ENCODE data around the gene PON2.

Gene PON2

GRCh38 chr7:95441042-95441823 lies 6.4 kb upstream of the PON2 start:
- no peak for DNase-seq

- no peak for DNase-seq
Measured at GRCh38 chr7:95440394-95441038, 5.7 kb upstream of the PON2 start.

DNA sequence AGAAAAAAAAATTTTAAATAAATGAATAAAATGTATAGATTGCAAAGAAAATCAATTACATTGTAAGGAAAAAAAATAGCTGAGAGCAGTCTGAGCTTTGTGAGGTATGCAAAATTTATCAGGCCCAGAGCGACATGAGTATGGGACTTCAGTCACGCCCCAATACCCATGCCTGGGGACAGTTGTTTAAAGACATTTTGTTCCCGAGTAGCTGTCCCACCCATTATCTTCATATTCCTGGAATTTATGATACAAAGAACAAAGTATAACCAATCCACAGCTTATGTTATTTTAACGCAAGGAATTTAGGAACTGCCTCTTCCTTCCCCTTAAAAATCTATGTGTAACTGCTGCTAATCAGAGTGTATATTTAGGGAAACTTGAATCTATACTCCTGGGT lies 1.6 kb upstream of the PON2 start:
- no peak for DNase-seq

GRCh38 chr7:95435422-95435780 lies 573 bp upstream of the PON2 start:
- no peak for DNase-seq

DNA sequence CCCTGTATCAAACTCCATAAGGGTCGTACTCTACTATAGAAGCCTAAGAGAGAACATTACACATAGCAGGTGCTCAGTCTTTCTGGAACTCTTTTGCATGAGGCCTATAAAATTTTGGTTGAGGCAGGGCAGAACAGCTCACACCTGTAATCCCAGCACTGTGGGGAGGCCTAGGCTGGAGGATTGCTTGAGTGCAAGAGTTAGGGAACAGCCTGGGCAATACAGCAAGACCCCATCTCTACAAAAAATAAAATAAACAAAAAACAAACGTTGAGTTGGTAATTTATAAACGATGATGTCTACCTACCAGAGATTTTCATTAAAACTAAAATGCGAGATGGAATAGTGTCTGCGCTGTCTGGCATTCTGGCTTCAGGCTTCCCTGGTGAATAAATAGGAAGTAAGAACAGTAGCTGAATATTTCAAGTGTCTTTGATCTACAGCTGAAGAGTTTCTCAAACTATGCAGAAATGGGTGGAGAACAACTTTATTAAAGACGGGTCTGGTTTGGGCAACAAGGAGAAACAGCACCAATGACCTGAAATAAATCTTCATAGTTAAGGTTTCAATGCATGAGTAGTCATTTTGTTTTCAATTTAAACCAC lies 774 bp downstream of the PON2 start:
- no peak for DNase-seq

- no peak for DNase-seq
Measured at GRCh38 chr7:95433129-95433528, 1.7 kb downstream of the PON2 start.

- DNase-seq: no peak
Measured at GRCh38 chr7:95432606-95433005, 2.2 kb downstream of the PON2 start.

GRCh38 chr7:95430864-95431263 lies 4.0 kb downstream of the PON2 start:
- no peak for DNase-seq

DNA sequence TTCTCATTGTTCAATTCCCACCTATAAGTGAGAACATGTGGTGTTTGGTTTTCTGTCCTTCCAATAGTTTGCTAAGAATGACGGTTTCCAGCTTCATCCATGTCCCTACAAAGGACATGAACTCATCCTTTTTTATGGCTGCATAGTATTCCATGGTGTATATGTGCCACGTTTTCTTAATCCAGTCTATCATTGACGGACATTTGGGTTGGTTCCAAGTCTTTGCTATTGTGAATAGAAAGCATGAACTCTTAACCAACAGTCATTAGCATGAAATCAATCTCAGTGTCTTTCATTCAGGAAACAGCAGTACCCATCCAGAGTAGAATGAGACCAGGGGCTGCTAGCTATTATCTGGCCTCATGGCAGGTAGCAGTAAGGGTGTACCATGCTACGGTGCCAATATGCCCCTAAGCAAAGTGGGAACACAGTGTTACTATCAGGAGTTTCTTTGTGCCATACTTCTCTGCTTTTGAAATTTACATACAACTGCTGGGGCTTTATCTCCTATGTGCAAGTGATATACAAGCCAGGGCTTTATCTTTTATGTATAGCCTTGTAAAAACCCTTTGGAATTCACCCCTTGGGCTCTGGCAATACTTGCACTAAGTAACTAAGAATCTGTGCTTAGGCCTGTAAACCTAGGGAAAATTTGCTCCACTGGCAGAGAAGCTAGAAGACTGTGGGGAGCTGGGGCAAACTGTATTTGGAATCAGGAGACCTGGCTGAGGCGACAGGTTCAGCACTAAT lies 5.4 kb downstream of the PON2 start:
- DNase-seq: no peak

GRCh38 chr7:95427914-95428516 lies 6.8 kb downstream of the PON2 start:
- DNase-seq: no peak

DNA sequence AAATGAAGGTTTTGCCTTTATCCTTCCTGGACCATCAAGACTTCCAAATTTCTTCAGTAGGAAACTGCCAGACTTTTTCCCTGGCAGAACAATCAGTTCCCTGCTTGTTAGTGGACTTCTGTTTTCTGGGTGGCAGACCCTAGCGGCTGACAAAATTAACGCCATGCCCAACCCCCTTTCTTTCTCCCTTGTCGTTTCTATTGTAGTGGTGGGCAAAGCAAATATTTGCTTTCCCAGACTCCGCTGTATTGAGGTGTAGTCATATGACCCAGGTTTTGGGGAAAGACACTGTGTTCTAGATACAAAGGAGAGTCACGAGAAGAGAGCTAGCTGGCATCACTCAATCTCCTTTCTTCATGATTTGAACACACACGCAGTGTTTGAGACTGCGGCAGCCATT lies 7.7 kb downstream of the PON2 start:
- DNase-seq: no peak

- DNase-seq: no peak
Measured at GRCh38 chr7:95425694-95426093, 9.1 kb downstream of the PON2 start.

- DNase-seq: no peak
Measured at GRCh38 chr7:95424716-95425115, 10.1 kb downstream of the PON2 start.

DNA sequence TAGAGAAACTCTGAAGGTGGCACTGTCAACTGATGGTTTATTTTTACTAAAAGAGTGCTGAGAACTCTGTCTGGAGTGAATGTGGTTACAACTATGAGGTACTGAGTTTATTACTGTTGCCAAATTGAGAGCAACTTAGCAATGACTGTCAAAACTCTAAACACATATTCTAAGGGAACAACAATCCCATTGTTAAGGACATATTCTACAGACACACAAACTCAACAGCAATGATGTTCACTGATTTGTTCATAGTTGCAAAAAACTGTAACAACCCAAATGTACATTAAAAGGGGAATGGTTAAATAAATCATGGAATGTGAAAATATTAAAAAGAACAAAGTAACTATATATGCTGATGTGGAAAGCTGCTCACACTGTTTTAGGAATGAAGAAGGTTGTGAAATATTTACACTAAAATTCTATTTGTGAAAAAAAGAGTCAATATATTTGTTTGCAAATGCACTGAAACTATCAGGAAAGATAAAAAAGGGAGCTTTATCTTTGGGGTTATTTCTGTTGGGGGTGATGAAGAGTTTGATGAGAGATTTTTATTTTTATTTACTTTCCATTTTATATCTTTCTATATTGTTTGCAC lies 12.9 kb downstream of the PON2 start:
- DNase-seq: no peak

- DNase-seq: no peak
Measured at GRCh38 chr7:95421000-95421846, 13.6 kb downstream of the PON2 start.

DNA sequence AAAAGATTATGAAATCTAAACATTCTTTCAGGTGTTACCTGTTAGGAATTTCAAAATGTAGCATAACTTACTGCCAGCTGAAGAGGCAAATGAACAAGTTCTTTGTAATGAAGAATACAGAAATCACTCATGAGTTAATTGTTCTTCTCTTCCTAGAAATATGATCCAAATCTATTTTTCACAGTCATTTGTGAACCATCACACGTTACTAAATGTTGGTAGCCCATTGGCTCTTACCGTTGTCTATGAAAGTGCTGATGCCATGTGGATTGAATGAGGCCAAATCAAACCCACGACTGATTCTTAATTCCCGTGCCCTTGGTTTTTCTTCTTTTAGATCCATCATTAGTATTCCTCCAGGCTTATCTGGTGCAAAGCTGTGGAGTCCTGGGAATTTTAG lies 22.8 kb downstream of the PON2 start:
- no peak for DNase-seq

GRCh38 chr7:95411666-95412065 lies 23.2 kb downstream of the PON2 start:
- no peak for DNase-seq

DNA sequence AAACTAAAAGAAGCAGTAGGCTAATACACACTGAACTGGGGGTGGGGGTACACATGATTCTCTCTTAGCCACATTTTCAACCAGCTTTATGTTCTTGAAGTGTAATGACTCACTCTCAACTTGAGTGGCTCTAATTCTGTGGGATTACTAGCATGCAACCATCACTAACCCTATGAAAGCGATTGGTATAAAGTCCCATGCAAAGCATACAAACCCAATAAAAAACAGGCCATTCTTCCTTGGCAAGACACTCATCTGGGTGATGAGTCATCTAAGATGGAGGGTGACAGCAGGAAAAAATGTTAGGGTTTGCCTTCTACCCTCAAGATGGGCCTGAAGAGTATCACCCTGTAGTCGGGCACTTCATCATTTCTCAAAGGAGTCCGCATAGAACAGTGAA lies 23.8 kb downstream of the PON2 start:
- DNase-seq: no peak

DNA sequence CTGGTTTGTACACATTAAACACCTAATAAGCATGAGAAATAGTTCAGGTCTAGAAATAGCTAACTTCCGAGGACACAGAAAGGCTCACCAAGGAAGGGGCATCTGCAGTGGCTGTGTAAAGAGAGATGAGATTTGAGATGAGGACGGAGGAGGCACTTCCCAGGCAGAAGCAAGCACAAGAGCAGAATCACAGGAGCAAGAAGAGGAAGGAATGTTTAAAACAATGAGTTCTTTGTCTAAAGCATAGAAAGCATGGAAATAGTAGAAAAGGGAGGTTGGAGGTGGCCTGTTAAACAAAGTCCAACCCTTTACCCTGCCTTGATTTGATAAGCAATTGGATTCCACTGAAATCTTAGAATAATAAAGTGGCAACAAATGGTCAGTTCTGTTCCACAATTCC lies 27.1 kb downstream of the PON2 start:
- DNase-seq: no peak

DNA sequence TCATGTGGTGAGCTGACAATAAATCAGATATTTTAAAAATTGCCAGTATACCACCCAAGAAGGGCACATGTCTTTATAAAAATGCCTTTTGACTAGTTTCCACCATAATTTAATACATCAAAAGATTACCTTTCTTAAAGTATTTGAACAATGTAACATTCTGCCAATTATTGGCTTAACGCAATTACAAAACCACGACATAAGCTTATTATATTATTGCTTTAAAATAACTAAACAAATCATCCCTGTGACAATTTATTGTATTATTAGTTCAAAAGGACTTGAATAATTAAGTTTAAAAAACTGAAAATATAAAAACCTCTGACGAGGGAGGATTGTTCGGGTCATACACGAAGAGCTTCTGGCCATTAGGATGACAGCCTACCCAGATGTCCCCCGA lies 29.0 kb downstream of the PON2 start:
- DNase-seq: no peak

- no peak for DNase-seq
Measured at GRCh38 chr7:95405208-95405607, 29.6 kb downstream of the PON2 start.

- DNase-seq: no peak
Measured at GRCh38 chr7:95404316-95404865, 30.4 kb downstream of the PON2 start.
